Peyer's patch (tissue), 4 donors: ENCODE measurements around the gene POTEB2.
"Not testable (repeated sequence)": the region's sequence is repeated elsewhere in the genome, so short reads cannot be mapped to it uniquely, and the experiment has no call there.

ENCODE experiments used
- CTCF ChIP-seq, 6 experiments: fragments of 450-650 bp in 4 of 6; fragments of 200-600 bp in 2 of 6; sonication (generic) in 1 of 6; IDR thresholded peaks; one replicate each; pipeline ENCODE4 v1.5.1; 2017 to 2019; ENCODE audit warnings: antibody characterized with exemption in 6 of 6, mild to moderate bottlenecking in 3 of 6, moderate library complexity in 1 of 6
- POLR2A ChIP-seq, 2 donors: fragments of 450-650 bp; IDR thresholded peaks; one replicate each; pipeline ENCODE4 v1.5.1; 2017; ENCODE audit warnings: antibody characterized with exemption in 2 of 2, mild to moderate bottlenecking in 2 of 2, moderate library complexity in 2 of 2

GRCh38 chr15:20879916-20880315 is 13.8 kb upstream of the POTEB2 start:
- not testable (repeated sequence) for TF ChIP-seq CTCF, POLR2A (IDR thresholded peaks at IDR 0.05)
